ENCODE results near the gene GALNT9. TPM values are rescaled to one million over a fixed set of nuclear protein-coding genes. Genes with fewer than 3 reads are reported as not detected.

The GALNT9 gene
- total RNA-seq, 4 donors from 2014 or later = 1.6 TPM; not detected in 3

- DNase-seq (ENCODE audit: low spot score in 2 of 2) = no peak
- Histone ChIP-seq H3K4me1 (peaks cover 0 to 5% (median 0%) of the 10 kb centered on the region in 4 donors), H3K9me3 (no peaks in the 10 kb centered on the region), H3K27ac (no peak overlapping the region), H3K36me3 (no peaks in the 10 kb centered on the region), H3K4me3 (no peak overlapping the region), H3K27me3 (peaks cover 0 to 10% of the 10 kb centered on the region in 2 donors)
- 84 to 86% methylated on average over 25 of the region's 25 CpGs for WGBS, 2 donors
- no peak for TF ChIP-seq EP300 (IDR thresholded peaks at IDR 0.05)
- TF ChIP-seq POLR2A (IDR thresholded peaks at IDR 0.05) = no peak
- TF ChIP-seq, protein P1, sequence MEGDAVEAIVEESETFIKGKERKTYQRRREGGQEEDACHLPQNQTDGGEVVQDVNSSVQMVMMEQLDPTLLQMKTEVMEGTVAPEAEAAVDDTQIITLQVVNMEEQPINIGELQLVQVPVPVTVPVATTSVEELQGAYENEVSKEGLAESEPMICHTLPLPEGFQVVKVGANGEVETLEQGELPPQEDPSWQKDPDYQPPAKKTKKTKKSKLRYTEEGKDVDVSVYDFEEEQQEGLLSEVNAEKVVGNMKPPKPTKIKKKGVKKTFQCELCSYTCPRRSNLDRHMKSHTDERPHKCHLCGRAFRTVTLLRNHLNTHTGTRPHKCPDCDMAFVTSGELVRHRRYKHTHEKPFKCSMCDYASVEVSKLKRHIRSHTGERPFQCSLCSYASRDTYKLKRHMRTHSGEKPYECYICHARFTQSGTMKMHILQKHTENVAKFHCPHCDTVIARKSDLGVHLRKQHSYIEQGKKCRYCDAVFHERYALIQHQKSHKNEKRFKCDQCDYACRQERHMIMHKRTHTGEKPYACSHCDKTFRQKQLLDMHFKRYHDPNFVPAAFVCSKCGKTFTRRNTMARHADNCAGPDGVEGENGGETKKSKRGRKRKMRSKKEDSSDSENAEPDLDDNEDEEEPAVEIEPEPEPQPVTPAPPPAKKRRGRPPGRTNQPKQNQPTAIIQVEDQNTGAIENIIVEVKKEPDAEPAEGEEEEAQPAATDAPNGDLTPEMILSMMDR (IDR thresholded peaks at IDR 0.05) = no peak
Observed at GRCh38 chr12:132265056-132265800, 64.2 kb downstream of the GALNT9 start.

DNA sequence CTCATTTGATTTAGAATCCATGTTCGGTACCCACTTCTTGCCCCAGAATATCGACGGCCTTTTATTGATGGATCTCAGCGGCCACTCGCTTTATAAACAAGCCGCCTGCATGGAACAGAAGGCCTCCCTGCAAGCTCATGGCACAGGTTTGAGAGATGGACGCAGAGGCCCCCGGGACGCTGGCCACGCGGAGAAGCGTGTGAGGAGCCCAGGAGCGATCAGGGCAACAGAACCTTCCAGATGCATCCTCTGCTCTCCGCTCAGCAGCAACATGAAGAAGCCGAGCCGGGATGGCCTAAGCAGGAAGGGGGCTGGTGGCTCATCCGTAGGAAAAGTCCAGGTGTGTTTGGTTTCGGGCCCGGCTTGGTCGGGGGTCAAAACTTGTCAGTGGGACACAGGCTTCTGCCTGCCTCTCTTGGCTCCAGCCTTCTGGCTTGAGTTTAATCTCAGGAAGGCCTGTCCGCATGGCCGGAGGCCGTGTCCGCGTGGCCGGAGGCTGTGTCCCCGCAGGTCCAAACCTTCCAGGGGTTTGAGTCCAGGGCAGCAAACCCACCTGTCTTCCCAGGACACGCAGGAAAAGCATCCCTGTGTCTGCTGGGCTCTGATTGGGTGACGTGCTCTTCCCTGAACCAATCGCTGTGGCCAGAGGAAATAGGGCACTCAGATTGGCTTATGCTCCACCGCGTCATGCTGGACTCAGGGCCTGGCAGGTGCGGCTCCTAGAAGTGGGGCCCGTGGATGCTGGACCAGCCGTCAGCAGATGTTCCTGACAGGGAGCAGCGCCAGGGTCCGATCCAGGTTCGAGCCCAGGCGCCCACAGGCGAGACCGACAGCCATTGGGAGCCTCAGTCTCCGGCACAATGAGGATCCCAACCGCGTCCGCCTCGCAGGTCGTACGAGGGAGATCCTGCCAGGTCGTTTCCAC is 65.0 kb downstream of the GALNT9 start:
- Histone ChIP-seq H3K4me1 (peaks cover 0 to 5% (median 0%) of the 10 kb centered on the region in 4 donors), H3K27me3 (peaks cover 0 to 8% of the 10 kb centered on the region in 2 donors), H3K9me3 (no peaks in the 10 kb centered on the region), H3K4me3 (no peak overlapping the region), H3K27ac (no peak overlapping the region), H3K36me3 (no peaks in the 10 kb centered on the region)
- no peak for TF ChIP-seq EP300 (IDR thresholded peaks at IDR 0.05)
- TF ChIP-seq POLR2A (IDR thresholded peaks at IDR 0.05) = no peak
- TF ChIP-seq, protein P1 (IDR thresholded peaks at IDR 0.05) = no peak
- DNase-seq (ENCODE audit: low spot score in 2 of 2) = no peak
- 85 to 88% methylated on average over 42 to 43 of the region's 49 CpGs for WGBS, 2 donors

- H3K4me3 ChIP-seq = no peak overlapping the region
- peaks cover 0 to under 1% (median 0%) of the 10 kb centered on the region in 4 donors for H3K4me1 ChIP-seq
- DNase-seq (ENCODE audit: low spot score in 2 of 2) = no peak
- peaks cover 0 to under 1% of the 10 kb centered on the region in 2 donors for H3K27me3 ChIP-seq
- H3K36me3 ChIP-seq = no peaks in the 10 kb centered on the region
- no peak overlapping the region for H3K27ac ChIP-seq
- TF ChIP-seq EP300 (IDR thresholded peaks at IDR 0.05) (no peak), POLR2A (IDR thresholded peaks at IDR 0.05) (no peak)
- TF ChIP-seq, protein P1 (IDR thresholded peaks at IDR 0.05) = no peak
- H3K9me3 ChIP-seq = no peaks in the 10 kb centered on the region
- WGBS, 2 donors = 40 to 61% methylated on average over 19 of the region's 19 CpGs
Observed at GRCh38 chr12:132263451-132264049, 65.8 kb downstream of the GALNT9 start.

DNA sequence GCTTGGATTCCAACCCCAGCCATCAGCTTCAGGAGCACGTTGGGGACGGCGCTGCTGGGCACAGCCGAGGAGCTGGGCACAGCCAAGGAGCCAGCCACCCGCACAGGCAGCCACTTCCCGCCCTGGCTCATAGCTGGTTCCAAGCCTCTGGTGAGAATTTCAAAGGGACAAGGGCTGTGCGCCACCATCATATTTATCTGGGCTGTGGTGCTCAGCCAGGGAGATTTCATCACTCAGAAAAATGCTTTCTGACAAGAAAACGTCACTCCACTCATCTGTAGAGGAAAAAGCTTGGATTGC is 66.4 kb downstream of the GALNT9 start:
- H3K4me3 ChIP-seq = no peak overlapping the region
- no peaks in the 10 kb centered on the region for H3K36me3 ChIP-seq
- TF ChIP-seq POLR2A (IDR thresholded peaks at IDR 0.05) = no peak
- TF ChIP-seq, protein P1 (IDR thresholded peaks at IDR 0.05) = no peak
- no peak for TF ChIP-seq EP300 (IDR thresholded peaks at IDR 0.05)
- H3K27ac ChIP-seq = no peak overlapping the region
- H3K27me3 ChIP-seq = peaks cover 0 to 5% of the 10 kb centered on the region in 2 donors
- no peaks in the 10 kb centered on the region for H3K9me3 ChIP-seq
- WGBS, 2 donors = 76 to 78% methylated on average over 3 to 8 of the region's 8 CpGs
- DNase-seq (ENCODE audit: low spot score in 2 of 2) = no peak
- no peaks in the 10 kb centered on the region for H3K4me1 ChIP-seq

All from tibial nerve (tissue), 4 donors.